ENCODE measurements around the gene LGR4. TPM values are rescaled to one million over a fixed set of nuclear protein-coding genes. Genes with fewer than 3 reads are reported as not detected.

The LGR4 gene
- total and polyA plus RNA-seq, 10 donors: 1.5 to 47.2 (median 27.0) TPM

GRCh38 chr11:27507557-27508322 is 35.1 kb upstream of the LGR4 start:
- Histone ChIP-seq H3K27ac (peak overlapping the region in 4 of 8 donors; percentile 85 to 96 (median 93)), H3K27me3 (replicated peaks in 1 of 7) (no peaks in the 10 kb centered on the region), H3K36me3 (peaks cover 0 to 6% (median 1%) of the 10 kb centered on the region in 6 donors), H3K4me1 (peaks cover 24 to 49% (median 44%) of the 10 kb centered on the region in 6 donors), H3K9me3 (no peaks in the 10 kb centered on the region), H3K4me3 (peak overlapping the region in 6 of 8 donors; percentile 69 to 80 (median 76))
- DNase-seq: no peak
- intact Hi-C loops (cut with DNase I; ENCODE audit: low total_unique reads): no loop called here
- WGBS, 5 donors: 94 to 99% (median 97%) methylated on average over 4 of the region's 4 CpGs
- TF ChIP-seq POLR2AphosphoS5 (IDR thresholded peaks at IDR 0.05): no peak
- TF ChIP-seq, protein P1, sequence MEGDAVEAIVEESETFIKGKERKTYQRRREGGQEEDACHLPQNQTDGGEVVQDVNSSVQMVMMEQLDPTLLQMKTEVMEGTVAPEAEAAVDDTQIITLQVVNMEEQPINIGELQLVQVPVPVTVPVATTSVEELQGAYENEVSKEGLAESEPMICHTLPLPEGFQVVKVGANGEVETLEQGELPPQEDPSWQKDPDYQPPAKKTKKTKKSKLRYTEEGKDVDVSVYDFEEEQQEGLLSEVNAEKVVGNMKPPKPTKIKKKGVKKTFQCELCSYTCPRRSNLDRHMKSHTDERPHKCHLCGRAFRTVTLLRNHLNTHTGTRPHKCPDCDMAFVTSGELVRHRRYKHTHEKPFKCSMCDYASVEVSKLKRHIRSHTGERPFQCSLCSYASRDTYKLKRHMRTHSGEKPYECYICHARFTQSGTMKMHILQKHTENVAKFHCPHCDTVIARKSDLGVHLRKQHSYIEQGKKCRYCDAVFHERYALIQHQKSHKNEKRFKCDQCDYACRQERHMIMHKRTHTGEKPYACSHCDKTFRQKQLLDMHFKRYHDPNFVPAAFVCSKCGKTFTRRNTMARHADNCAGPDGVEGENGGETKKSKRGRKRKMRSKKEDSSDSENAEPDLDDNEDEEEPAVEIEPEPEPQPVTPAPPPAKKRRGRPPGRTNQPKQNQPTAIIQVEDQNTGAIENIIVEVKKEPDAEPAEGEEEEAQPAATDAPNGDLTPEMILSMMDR (IDR thresholded peaks at IDR 0.05 in 8 of 11, conservative IDR thresholded peaks at IDR 0.05 in 3 of 11): no peak
- TF ChIP-seq POLR2A (IDR thresholded peaks at IDR 0.05): no peak

DNA sequence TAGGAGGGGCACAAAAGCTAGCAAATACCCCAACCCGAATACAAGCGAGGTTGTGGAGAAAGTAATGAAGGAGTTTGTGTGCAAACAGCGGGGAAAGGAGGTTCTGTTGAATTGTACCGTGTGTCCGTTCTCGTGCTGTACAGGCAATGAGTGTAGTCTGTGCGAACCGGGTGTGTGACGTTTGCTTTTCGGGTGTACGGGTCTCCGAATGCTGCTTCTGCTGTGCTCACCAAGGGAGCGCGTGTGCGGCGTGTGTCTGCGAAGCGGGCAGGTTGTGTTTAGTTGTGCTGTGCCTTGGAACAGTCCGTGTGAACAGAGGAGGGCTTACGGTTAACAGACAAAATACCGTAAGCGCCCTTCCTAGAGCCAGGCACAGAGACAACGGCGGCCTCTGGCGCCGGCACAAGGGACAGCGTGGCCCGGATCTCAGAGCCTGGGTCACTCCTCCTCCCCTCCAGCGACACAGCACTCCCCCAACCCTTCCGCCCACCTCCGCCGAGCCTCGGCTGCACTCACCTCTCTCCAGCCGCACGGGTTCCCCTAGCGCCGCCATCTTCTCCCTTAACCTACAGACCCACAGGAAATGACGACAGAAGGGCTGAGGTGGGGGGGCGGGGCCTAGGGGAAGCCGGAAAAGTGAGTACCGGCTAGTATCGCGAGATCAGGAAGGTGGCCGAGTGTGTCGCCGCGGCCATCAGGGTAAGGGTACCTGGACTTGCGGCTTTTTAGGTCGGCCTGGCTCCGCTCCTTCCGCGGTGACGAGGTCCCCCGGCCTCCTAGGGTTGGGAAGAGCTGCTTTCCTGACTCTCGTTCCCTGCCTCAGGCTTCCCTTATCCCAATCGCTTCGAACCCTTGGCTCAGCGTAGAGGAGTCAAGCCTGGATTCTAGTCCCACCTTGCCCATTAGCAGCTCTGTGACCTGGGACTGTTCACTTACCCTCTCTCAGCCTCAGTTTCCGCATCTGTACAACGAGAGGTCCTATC is 33.9 kb upstream of the LGR4 start, which contains the start of gene LIN7C:
TSS of gene LIN7C (minus strand) at position 570 of the 983 bp plus-strand sequence. CDS start at position 553, 17 bp downstream.
- Histone ChIP-seq H3K4me1 (peaks cover 24 to 59% (median 52%) of the 10 kb centered on the region in 6 donors), H3K36me3 (peaks cover 0 to 14% (median 6%) of the 10 kb centered on the region in 6 donors), H3K4me3 (peak within 1 kb of the TSS; percentile 60 to 87 (median 76)), H3K27ac (peak within 1 kb of the TSS; percentile 85 to 96 (median 92)), H3K9me3 (no peaks in the 10 kb centered on the region), H3K27me3 (replicated peaks in 1 of 7) (no peaks in the 10 kb centered on the region)
- 0 to 1% (median 0%) methylated on average over 34 to 60 of the region's 60 CpGs for WGBS, 5 donors
- peak in 2 of 3 donors; percentile 49 to 83 for TF ChIP-seq POLR2A (IDR thresholded peaks at IDR 0.05)
- TF ChIP-seq POLR2AphosphoS5 (IDR thresholded peaks at IDR 0.05): peak; percentile 95 to 96 (median 95)
- TF ChIP-seq, protein P1 (IDR thresholded peaks at IDR 0.05 in 8 of 11, conservative IDR thresholded peaks at IDR 0.05 in 3 of 11): peak in 5 of 11 experiments; percentile 14 to 45 (median 24)
- peak; percentile 98 for DNase-seq
- intact Hi-C loops (cut with DNase I; ENCODE audit: low total_unique reads): no loop called here

GRCh38 chr11:27505781-27506180 is 33.2 kb upstream of the LGR4 start:
- peak overlapping the region; percentile 60 to 87 (median 76) for H3K4me3 ChIP-seq
- no peak for TF ChIP-seq POLR2AphosphoS5 (IDR thresholded peaks at IDR 0.05)
- TF ChIP-seq, protein P1 (IDR thresholded peaks at IDR 0.05 in 8 of 11, conservative IDR thresholded peaks at IDR 0.05 in 3 of 11): no peak
- TF ChIP-seq POLR2A (IDR thresholded peaks at IDR 0.05): no peak
- H3K27ac ChIP-seq: peak overlapping the region in 7 of 8 donors; percentile 87 to 96 (median 93)
- H3K4me1 ChIP-seq: peaks cover 24 to 59% (median 52%) of the 10 kb centered on the region in 6 donors
- DNase-seq: no peak
- intact Hi-C loops (cut with DNase I; ENCODE audit: low total_unique reads): no loop called here
- peaks cover 0 to 21% (median 12%) of the 10 kb centered on the region in 6 donors for H3K36me3 ChIP-seq
- H3K9me3 ChIP-seq: no peaks in the 10 kb centered on the region
- 6 to 15% (median 12%) methylated on average over 5 of the region's 5 CpGs for WGBS, 5 donors
- no peaks in the 10 kb centered on the region for H3K27me3 ChIP-seq (replicated peaks in 1 of 7)
